NCI-H2227 treated with DMSO at 0.1 percent for 48 hours (cell line): Measurements from ENCODE around the gene EIF1AD.
A peak's percentile ranks its signal among the peaks of the same experiment; 100 is the strongest.
"Not testable (repeated sequence)": the region's sequence is repeated elsewhere in the genome, so short reads cannot be mapped to it uniquely, and the experiment has no call there.

Source experiments
- DNase-seq: peaks from one replicate; lab custom pipeline; 2025; lab: John Stamatoyannopoulos, UW

EIF1AD gene

GRCh38 chr11:66022401-66023185, 20.6 kb upstream of the EIF1AD start:
- DNase-seq: peak; percentile 52

- no peak for DNase-seq
These were observed 18.8 kb upstream of the EIF1AD start for GRCh38 chr11:66020618-66021357.

GRCh38 chr11:66020212-66020611, 18.3 kb upstream of the EIF1AD start:
- no peak for DNase-seq

GRCh38 chr11:66017321-66017720, 15.4 kb upstream of the EIF1AD start:
- no peak for DNase-seq

- DNase-seq: no peak
These were observed 14.8 kb upstream of the EIF1AD start for GRCh38 chr11:66016793-66017177.

- DNase-seq: no peak
These were observed 14.2 kb upstream of the EIF1AD start for GRCh38 chr11:66015936-66016792.

- DNase-seq: no peak
These were observed 13.5 kb upstream of the EIF1AD start for GRCh38 chr11:66015454-66015881.

- DNase-seq: no peak
These were observed 13.0 kb upstream of the EIF1AD start for GRCh38 chr11:66014804-66015453.

GRCh38 chr11:66013762-66014100, 11.8 kb upstream of the EIF1AD start:
- DNase-seq: no peak

GRCh38 chr11:66012946-66013761, 11.2 kb upstream of the EIF1AD start:
- DNase-seq: no peak

- DNase-seq: no peak
These were observed 10.5 kb upstream of the EIF1AD start for GRCh38 chr11:66012371-66012945.

GRCh38 chr11:66011785-66012303, 9.9 kb upstream of the EIF1AD start, which contains the start of gene CST6:
CST6 (plus strand) TSS chr11:66012008; CDS start chr11:66012045, 37 bp downstream.
- no peak for DNase-seq

- DNase-seq: no peak
These were observed 9.4 kb upstream of the EIF1AD start for GRCh38 chr11:66011239-66011784.

GRCh38 chr11:66010036-66010435, 8.1 kb upstream of the EIF1AD start:
- not testable (repeated sequence) for DNase-seq

GRCh38 chr11:66008468-66009101, 6.6 kb upstream of the EIF1AD start:
- DNase-seq: no peak

- no peak for DNase-seq
These were observed 6.1 kb upstream of the EIF1AD start for GRCh38 chr11:66008095-66008467.

GRCh38 chr11:66007201-66007634, 5.3 kb upstream of the EIF1AD start:
- no peak for DNase-seq

- DNase-seq: no peak
These were observed 4.9 kb upstream of the EIF1AD start for GRCh38 chr11:66006891-66007176.

- DNase-seq: no peak
These were observed 4.4 kb upstream of the EIF1AD start for GRCh38 chr11:66006134-66006890.
